Mammary epithelial cell (primary cell): ENCODE data around the gene SLFN11.

ENCODE experiments used
- CTCF ChIP-seq, 2 donors: IDR thresholded peaks in 1 of 2; conservative IDR thresholded peaks in 1 of 2; 2 replicates each; pipeline ENCODE4 v1.5.1; 2011 to 2012; ENCODE audit warnings: inconsistent platforms in 2 of 2, low read length in 2 of 2, mild to moderate bottlenecking in 2 of 2, control low read depth in 1 of 2, low read depth in 1 of 2; ENCODE audit not compliant: insufficient read depth in 1 of 2; ENCODE audit errors: extremely low read depth in 1 of 2
- EZH2 ChIP-seq: IDR thresholded peaks from 2 replicates; pipeline ENCODE4 v1.6.1; 2012; ENCODE audit warnings: low read length, inconsistent platforms, borderline replicate concordance

- no peak for TF ChIP-seq CTCF (conservative IDR thresholded peaks at IDR 0.05 in 1 of 2, IDR thresholded peaks at IDR 0.05 in 1 of 2; ENCODE audit: extremely low read depth in 1 of 2, insufficient read depth in 1 of 2, low read depth in 1 of 2, low read length in 2 of 2)
- no peak for TF ChIP-seq EZH2
Measured at GRCh38 chr17:35376245-35376644, 2.8 kb upstream of the SLFN11 start.
